Measurements from ENCODE around the gene LRRC4.

The LRRC4 gene, protein sequence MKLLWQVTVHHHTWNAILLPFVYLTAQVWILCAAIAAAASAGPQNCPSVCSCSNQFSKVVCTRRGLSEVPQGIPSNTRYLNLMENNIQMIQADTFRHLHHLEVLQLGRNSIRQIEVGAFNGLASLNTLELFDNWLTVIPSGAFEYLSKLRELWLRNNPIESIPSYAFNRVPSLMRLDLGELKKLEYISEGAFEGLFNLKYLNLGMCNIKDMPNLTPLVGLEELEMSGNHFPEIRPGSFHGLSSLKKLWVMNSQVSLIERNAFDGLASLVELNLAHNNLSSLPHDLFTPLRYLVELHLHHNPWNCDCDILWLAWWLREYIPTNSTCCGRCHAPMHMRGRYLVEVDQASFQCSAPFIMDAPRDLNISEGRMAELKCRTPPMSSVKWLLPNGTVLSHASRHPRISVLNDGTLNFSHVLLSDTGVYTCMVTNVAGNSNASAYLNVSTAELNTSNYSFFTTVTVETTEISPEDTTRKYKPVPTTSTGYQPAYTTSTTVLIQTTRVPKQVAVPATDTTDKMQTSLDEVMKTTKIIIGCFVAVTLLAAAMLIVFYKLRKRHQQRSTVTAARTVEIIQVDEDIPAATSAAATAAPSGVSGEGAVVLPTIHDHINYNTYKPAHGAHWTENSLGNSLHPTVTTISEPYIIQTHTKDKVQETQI

DNA sequence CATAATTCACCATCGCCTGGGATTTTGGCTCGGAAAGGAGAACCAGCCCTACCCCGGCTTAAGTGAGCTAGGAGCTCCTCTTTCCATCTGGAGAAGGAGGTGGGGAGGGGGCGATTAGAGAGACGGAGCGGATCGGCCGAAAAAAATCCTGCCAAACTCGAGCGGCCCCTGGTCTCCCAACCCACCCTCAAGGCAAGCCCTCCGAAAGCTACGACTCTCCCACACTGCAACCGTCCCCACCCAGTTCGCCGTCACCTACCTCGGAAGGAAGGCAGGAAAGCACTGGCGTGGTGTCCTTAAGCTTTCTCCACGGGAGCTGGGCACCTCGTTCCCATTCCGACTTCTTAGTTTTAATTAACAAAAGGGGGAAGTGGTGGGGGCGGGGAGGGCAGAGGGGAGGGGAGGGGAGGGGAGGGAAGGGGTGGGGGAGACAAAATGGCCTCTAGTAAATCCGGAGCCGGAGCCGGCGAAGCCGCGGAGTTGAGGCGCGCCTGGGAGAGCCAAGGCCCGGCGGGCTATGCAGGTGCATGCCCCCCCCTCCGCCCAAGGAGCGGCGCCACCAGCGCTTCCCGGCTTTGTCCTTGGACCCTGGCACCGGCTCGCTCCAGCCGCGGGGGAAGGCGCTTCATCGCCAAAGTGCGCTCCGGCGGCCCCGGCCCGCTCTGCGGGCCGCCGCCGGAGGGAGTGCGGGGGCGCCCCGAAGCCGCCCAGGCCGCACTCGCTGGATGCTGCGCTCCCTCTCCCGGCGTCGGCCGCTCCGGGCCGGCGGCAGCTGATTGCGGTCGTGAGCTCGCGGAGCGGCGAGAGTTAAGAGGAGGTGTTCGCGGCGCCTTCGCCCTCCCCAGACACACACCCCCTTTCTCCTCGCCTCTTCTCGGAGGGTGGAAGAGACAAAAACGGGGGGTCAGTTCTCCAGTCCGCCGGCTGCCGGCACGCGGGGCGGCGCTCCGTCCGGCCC is at the start of gene LRRC4:
Gene LRRC4 (minus strand): TSS at position 784 of the 958 bp plus-strand sequence. CDS start 797 bp downstream, outside the sequence.
- DNase-seq = peak; percentile 38

DNA sequence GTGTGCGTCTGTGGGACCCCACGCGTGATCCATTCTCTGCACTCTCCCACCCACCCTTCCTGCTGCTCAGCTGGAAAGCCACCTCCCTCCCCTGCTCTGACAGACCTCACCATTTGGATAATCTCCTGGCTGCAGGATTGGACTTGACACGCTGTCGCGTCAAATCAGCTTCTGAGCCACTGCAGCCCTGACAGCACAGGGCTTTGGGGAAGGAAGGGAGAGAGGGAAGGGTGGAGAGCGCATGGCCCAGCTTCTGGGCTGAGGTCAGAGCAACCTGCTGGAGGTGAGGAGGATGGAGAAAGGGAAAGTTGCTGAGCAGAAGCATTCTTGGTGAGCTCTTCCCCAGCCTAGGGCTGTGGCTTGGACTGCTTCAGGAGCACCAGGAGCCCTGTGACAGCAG is 48.9 kb upstream of the LRRC4 start:
- no peak for DNase-seq

DNA sequence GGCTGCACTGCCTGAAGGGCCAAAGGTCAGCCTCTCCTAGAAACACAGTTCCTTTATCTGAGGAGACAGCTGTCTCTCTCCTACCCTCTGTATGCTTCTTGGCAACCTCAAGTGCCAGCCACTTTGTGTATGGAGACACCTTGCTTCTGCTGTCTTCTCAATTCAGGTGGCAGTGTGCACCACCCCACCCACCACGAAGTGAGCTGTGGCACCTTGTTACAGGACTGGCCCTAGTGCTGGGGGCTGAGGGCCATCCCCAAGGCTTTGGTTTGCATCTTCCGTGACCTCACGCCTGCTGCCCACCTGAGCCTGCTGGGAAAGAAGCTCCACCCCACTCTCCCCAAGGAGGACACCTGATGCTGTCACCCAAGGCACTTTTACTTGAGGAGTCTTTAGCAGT is 47.1 kb upstream of the LRRC4 start:
- DNase-seq = no peak

DNA sequence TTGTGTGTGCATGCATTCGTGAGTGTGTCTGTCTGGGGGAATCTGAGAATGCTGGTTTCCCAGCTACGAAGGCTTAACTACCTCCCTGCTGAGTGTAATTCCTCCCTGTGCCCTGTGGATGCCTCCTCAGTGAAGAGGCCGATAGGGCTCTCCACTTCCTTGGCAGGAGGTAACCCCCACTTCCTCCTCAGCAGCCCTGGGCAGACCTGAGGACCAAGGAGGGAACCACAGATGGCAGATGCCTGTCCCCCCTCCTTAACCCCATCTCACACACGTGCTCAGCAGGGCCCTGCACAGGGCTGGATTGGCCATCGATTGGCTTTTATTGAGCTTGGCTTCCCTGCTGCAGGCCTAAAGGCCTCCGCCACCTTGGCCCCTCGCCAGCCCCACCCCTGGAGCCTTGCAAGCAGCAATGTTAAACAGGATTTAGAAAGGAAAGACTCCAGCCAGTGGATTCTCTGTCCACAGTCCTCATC is 45.6 kb upstream of the LRRC4 start:
- DNase-seq = peak; percentile 8

DNA sequence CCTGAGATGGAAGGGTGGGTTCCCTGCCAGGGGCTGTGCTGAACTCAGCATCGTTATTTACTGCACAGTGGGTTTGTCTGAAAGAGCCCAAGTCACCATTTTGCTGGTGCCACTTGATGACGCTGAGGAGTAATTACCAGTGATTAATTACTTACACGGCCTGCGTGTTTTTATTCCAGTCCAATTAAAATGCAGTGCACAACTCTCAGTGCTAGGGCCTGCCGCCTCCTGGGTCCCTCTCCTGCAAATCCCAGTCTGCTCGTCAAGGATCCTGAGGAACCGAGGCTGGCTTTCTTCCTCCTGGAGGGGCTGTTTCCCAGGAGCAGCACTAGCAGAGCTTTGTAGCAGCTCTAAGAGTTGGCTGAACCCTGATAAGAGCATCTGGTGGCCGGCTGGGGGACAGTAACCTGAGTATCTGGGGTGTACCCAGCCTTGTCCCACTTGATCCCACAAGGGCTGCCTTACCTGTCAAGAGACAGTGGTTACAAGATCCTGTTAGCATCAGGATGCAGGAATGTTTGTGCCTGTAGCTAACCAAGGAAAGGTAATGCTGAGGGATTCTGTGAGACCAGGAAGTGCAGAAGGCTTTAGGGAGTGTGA is 45.1 kb upstream of the LRRC4 start:
- no peak for DNase-seq

DNA sequence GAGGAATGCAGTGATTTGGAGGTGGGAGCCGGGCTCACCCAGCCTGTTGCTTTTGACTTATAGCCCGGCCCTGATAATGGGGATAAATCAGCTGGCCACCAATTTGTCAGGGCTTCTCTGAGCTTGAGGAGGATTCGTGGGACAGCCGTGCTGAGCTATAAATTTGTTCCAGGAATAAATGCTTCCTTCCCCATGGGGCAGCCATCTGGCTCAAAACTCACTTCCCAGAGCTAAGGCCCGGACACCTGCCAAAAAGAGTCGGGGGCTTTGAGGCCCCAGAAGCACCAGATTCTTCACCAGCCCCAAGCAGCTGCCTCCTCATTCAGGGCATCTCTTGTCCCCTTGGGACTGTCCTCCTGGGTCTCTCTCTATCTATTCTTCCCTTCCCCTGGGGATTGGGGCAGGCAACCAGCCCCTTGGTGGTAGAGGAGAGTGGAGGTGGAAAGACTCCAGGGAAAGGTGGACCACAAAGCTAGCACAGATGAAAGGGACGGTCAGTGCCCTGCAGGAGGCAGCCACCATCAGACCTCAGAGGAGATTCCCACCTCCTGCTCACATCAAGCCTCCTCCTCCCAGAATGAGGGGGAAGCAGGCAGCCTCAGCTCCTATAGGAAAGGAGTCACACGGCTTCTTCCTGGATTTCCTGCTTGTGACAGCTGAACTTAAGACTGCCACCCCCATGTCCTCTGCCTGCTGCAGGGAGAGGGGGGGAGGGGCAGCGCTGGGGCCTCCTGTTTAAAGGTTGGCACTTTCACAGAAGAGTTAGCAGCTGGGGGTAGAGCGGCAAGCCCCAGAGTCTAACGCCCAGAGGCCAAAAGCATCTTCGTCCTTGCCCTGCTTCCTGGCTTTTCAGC is 44.2 kb upstream of the LRRC4 start:
- DNase-seq = no peak

DNA sequence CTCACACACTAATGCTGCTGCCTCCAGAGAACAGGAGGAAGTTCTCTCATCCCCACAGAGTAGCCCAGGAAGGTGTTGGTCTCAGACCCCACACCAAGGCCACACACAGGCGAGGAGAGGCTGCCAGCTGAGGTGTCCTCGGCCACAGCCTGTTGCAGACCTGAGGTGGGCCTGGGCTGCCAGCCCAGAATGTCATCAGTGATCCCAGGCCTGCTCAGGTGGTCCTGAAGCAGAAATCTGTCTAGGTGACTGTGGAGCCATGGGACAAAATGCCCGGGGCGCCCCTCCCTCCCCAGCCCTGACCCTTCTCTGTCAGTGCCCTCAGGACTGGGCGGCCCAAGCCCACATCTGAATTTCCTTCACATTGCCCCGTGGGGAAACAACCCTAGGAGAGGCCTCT is 43.5 kb upstream of the LRRC4 start:
- no peak for DNase-seq

DNA sequence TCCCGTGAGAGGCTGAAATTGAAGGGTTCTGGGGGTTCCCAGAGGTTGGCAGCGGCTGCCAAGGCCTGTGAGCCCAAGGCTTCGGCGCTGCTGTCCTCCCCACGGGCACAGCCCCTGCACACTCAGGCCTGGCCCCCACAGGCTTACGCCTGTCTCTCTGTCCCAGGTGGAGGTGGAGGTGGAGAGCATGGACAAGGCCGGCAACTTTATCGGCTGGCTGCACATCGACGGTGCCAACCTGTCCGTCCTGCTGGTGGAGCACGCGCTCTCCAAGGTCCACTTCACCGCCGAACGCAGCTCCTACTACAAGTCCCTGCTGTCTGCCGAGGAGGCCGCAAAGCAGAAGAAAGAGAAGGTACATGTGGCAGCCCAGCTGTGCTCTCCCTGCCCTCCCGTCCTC is 43.1 kb upstream of the LRRC4 start:
- DNase-seq = no peak

DNA sequence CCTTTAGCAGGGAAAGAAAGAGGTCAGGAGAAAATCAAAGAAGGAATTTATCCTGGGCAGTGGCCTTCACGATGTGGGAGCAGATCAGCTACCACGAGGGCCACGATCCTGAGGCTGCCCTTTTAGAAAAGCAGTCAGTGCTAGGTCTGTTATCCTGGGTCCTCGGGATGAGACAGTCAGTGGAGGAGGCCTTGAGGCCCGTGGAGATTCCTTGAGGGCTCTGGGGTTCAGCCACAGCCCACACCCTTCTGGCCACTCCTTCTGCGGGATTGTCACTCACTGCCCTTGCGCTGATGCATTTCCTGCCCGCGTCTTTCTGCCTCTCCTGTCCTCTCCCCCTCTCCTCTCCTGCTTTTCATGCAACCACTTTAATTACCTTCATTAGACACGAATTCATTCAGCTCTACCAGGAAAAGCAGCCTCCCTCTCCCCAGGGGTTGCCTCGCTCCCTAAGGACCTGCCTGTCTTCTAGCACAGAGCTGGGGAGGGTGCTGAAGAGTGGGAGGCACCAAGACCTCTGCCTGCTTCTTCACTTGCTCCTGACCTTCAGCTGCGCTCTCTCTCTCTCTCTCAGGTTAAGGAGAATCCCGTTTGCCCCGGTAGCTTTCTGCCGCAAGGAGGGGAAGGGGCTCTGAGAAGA is 42.6 kb upstream of the LRRC4 start:
- DNase-seq = no peak

DNA sequence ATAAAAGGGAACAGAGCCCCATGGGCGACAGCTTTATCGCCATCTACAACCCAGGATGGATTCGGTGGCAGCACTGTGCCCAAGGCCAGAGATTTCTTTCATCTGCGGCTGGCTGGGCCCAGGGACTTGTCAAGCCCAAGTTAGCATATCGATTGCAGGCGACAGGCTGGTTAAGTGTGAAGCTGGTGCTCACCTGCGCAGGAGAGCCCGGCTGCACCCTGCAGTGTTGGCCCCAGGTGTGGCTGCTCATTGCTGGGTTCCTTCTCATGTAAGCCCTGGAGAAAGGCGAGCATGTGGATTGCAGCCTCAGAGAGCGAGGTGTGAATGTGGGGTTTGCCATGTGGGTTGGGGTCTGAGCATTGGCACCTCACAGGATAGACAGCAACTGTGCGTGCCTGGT is 40.6 kb upstream of the LRRC4 start:
- DNase-seq = no peak

DNA sequence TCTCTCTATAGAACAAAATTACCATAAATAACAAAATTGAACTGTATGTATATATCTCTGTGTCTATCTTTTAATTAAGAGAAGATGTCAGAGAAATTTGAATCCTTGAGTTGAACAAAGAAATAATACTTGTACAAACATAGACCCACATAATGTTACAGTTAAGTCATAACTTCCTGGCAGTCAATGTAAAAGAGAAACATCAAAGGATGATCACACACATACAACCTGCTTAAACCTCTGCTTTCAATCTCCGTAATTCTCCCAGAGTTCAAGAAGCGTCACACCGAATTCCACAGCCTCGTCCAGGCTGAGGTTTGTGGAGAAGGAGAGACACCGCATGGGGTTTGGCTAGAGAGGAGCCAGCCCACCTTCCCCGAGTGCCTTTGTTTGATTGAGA is 40.1 kb upstream of the LRRC4 start:
- DNase-seq = no peak

DNA sequence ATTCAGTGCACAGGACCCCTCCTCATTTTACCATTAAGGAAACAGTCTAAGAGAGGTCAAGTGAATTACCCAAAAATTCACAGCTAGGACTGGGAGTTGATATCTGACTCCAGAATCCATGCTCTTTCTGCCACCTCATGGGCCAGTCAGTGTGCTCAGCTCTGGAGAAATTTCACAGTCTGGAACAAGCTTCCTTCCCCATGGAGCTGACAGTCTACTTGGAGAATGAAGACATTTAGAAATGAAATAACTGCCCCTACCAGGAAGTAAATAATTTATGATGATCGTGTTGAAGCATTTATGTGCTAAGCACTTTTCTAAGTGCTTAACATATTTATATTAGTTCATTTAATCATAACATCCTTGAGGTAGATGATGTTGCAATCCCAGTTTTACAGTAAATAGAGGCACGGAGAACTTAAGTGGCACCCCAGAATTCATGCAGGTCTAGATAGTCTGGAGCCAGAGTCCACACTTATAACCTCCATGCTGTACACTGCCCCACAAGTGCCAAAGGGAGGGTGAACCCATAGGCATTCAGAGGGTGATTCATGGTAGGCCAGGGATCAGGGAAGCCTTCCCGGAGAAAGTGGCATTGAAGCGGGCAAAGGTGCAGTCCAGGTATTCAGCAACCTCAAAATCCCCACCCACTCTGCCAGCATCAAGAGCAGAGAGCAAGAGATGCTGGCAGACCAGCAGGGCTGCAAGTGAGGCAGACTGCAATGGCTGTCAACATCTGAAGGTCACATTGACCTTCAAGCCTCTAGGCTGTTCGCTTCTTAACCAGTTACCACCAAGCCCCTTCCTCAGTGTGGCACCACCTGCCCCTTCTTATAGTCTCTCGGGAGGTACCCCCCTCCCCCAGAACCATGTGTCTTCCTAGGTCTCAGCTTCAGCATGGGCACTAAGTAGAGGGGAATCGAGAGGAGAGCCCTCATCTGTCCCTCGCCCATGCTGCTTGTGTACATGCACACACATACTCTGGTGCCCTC is 38.4 kb upstream of the LRRC4 start:
- DNase-seq = no peak

DNA sequence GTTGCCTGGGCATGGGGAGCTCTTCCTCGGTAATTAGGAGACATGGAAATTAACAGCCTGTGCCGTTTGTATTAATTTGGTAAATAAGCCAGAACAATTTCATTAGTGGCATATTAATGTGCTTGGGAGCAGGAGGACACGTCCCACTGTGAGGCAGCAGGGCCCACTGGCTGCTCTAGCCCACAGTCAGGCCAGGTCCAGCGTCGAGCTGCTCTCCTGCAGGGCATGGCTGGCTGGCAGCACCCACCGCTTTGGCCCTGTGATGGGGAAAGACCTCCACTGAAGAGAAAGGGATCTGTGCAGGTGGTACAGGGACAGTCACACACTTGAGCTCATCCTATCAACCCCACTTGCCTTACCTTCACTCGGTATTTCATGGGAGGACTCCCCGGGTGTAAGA is 37.5 kb upstream of the LRRC4 start:
- no peak for DNase-seq

DNA sequence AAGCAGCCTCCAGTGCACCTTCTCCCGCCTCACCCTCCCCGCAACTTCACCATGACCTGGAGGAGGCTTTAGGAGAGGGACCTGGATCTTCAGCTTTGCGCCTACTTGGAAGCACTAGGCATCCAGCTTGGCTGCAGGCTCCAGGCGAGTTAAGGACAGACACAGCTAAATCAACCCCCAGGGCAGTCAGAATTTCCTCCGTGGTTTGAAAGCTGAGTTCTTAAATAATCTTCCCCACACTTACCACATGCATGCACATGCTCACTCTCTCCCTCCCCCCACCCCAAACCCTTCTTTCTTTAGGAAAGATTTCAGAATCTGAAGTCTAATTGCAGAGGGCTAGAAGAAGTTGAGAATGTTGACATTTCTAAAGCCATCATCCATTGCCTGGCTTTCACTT is 36.7 kb upstream of the LRRC4 start:
- DNase-seq = no peak

DNA sequence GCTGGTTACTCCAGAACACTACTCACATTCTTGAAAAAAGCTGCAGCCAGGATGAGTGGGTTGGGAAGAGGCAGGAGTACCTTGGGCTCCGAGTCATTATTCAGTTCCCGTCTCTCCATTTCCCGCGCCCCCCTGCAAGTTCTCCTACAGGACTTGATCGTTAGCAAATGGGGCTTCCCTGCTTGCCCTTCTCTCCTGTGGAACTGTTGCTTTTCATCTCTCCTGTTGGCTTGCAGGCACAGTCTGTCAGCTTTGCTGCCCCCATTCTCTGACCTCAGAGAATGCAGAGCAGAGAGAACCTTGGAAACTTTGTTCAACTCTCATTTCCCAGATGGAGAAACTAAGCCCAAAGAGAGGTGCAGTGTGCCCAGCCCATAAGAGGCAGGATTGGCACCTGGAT is 35.6 kb upstream of the LRRC4 start:
- DNase-seq = no peak

DNA sequence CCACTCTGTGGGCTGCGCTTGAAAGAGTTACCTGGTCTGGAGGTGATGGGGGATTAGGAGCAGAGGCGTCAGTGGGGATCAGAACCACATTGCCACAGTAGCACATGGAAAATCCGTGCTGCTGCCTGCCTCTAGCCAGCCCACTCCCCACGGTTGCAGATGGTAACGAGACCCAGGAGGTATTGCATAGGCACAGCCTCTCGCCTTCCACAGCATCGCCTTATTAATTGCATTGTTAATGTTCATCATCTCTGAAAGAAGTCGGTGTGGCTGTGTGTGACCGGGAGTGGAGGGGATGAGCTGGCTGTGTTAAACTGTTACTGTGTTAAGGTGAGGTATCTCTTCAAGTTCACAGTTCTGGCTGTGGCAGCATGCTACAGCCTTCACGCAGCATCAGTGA is 35.2 kb upstream of the LRRC4 start:
- no peak for DNase-seq

DNA sequence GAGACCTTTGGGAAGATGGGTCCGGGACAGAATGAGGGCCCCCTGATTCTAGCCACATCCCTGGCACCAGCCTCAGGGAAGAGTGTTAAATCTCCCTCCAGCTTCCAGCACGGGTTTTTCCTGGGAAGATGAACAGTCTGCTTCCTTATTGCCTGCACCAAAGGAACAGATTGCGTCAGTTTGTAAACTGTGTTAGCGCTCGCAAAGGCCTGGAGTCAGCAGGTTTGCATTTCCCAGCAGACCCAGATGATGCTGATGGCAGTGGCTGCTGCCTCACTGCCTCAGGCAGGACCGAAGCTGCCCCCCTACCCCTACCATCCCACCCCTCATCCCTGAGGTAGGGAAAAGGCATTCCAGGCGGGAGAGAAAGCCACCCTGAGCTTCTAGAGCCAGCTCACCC is 34.6 kb upstream of the LRRC4 start:
- DNase-seq = no peak

DNA sequence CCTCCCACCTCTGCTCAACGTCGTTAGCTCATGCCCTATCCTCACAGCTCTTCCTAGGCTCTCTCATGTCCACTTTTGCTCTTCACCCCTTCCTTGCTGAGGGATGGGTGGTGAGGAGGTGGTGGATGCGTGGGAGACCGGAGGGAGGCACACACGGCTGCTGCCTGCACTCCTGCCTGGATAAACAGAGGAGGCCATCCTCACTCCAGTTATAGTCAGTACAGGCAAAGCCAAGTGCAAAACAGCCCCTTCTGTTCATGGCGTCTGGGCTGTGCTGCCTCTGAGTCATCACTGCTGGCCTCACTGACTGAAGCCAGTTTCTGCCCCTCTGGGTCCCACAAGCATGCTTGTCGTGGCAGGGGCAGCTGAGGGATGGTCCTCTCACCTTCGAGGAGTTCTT is 31.9 kb upstream of the LRRC4 start:
- no peak for DNase-seq

DNA sequence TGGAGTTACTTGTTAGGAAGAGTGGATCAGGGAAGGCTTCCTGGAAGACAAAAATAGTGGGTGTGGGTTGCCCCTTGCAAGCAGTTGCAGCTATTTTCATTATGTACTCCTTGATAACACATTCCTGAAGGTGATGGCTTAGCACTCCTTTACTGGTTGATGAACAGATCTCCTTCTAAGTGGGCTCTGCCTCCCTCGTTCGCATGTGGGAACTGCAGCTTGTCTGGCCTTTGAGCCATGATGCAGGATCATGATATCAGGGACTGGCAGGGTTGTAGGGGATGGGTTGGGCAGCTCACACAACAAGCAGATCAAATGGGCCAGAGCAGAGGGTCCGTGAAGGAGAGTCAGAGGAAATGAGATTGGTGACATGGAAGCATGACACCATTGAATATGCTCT is 28.8 kb upstream of the LRRC4 start:
- peak; percentile 8 for DNase-seq

All from midbrain (tissue), 1 donor.